Occipital lobe (tissue), 2 donors: Measurements from ENCODE around the gene TTC6. TPM values are rescaled to one million over a fixed set of nuclear protein-coding genes. Genes with fewer than 3 reads are reported as not detected.

ENCODE experiments used
- DNase-seq: peaks from one replicate; lab custom pipeline; 2025; lab: John Stamatoyannopoulos, UW
- total RNA-seq: library from RNA; depleted of rRNA; stranded (reverse); fragments of >200 nt; gene quantifications from one replicate; pipeline ENCODE4 v1.2.3, GENCODE V29; 2014

The TTC6 gene
- total RNA-seq, 1 donor from 2014 or later, result 0.62 TPM

DNA sequence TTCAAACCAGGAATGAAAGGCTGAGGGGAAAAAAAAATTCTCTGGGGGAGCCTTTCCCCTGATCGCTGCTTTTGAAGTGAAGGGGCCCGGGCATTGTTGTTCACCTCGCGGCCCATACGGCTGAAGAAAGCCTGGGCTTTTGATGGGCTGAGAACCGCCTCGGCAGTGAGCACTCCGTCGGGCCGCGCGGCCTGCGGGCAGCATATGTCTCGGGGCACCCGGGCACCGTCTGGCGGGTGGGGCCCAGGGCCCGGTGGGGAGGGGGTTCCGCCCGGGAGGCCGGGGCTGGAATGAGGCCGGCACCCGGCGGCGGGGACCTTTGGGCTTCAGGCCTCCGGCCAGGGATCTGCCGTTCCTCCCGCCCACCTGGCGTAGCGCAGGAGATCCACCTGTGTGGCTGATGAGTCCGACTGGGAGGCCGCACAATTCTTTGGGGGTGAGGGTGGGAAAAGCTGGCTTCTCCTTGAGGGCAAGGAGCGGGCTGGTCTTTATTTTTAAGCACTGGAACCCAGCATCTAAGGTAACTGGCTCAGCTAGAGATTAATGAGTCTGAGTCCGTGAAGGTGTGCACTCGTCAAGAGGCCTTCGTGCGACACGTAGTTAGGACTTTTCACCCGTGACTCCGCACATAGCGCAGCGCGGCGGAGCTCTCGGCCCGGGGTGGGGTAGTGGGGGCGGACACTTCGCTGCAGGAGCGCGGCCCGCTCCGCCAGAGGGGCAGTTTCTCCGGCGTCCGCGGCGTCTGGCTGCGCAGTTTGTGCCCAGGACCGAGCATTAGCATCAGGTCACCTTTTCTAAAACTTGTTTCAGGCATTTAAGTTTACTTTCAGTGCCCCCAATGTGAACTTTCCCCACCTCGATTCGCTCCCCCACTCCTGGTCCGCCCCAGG, 11.0 kb upstream of the TTC6 start:
- DNase-seq, result no peak

DNA sequence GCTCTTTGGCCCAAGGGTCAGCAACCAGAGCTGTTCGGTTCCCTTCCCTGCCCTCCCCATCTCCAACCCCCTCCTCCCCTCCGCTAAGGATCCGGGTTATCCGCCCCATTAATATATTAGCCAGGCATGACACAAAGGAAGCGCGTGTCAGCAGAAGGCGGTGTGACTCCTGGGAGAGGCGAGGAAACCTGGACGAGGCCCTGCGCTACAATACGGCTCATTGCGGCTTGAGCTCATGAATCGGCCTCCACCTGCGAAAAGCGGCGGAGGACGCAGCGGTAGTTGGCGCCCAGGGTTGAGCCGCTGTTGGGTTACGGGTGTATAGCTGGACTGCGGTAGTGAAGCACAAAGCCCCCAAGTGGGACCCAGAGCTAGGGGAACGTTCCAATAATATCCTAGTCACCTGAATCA, 10.3 kb upstream of the TTC6 start:
- no peak for DNase-seq

DNA sequence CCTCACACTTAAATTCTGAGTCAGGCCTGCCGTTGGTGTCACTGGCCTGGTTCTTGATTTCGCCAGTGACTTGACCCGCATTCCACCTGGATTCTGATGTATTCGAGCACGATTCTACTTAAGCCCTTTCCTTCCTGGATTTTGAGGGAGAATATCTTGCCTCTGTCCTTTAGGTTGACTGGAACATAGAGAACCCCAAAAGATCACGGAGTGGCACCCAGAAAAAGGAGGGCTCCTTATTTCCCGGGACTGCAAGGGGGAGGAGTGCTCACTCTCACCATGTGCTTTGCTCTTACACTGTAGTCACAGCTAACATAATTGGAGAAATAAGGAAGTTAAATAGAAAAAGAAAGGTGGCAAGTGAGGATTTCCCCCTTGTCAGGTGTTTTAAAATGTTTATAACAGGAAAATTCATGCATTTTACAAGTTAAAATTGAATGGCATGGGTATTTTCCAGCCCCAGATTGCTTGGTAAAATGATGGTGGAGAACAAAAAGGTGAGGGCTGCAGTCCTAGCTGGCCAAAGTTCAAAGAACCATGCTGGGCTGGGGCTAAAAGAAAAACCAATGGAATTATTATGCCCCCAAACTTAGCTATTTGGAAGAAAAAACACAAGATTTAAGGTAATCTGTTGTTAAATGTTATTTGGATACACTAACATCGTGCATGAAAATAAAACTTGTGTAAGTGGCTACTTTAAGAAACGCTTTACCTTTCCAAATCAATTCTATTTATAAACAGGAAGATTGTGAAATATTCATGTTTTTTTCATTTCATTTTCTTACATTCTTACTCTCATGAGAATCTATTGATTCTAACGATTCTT, 9.2 kb upstream of the TTC6 start:
- no peak for DNase-seq

DNA sequence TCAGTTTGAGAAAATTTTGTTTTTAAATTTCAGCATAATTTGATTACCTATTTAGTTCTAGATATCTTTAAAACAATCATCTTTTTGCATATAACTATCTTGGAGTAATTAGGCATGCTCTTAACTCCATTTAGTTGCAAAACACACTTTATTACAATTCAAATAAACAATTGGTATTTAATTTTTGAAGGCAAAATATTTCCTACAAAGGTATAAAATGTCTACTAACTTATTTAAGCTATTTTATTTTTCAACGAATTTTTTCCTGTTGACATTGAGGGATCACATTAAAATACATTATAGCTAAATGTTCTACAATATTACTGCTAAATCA, 8.7 kb upstream of the TTC6 start:
- no peak for DNase-seq

DNA sequence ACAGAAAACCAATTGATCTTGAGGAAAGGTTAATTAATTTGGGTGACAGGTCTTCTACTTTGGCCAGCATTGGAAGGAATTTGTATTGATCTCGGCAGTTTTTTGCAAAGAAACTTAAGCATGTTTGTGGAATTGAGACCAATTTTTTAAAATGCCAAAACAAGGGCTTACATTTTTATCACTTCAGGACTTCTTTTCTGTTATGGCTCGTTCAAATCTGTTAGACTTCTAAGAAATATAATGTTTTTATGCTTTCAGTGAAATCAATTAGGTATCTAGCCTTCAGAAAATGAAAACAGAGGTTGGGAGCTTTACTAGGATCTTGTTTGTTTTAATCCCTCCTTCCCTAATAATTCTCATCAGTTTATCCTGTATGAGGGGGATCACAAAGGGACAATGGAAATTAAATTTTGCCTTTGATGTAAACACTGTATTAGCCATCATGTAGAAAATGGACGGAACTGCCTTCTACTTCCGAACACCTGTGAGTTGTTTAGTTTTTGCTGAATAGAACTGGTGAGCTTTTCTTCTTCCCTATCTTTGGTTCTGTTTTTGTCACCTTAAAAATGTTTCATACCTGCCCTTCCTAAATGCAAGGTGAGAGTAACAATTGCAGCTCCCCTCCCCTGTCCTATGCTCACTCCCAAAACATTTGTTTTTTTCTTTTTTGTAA, 8.2 kb upstream of the TTC6 start:
- no peak for DNase-seq

DNA sequence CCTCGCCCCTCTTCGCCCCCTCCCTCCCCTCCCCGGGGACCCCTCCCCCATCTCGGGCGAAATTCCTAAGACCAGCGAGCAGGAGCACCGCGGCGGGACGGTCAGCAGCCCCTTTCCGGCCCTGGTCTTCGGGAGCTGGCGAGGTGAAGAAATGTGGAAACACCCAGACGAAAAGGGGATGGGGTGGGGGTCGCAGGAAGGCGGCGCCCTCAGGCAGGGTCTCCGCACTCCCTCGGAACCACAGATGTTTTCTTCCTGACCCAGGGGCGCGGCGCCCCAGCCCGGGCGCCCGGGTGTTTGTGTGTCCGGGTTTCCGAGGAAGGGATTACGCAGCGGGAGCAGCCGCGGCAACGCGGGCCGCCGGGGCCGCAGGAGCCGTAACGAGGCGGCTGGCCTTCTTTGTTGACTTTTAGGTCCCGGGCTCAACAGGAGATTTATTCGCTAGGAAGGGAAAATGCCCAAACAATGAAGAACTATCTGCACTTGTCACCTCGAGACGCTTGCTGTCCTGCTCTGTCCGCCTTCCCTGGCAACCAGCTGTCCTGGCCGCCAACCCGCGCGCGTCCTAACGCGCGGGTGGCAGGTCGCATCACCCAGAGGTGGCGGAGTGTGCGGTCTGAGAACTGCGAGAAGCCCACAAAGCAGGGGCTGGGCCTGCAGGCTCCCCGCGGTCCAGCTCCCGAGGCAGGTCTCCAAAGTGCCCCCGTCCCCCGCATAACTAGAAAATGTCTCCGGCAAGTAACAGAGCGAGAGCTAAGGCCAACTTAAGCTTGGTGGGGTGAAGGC, 7.4 kb upstream of the TTC6 start:
- no peak for DNase-seq

DNA sequence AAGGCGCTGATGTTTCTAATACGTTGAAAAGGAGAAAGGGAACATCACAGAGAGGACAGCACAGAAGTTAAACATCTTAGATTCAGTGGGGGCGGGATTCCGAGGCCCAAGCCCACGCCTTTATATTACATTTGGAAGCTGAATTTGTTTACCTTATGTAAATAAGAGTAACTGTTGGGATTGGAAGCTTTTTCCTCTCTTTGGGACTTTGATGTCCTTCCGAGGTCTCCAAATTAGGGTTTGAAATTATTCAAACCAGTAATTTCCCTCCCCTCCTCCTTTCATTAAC, 6.8 kb upstream of the TTC6 start:
- DNase-seq, result no peak

DNA sequence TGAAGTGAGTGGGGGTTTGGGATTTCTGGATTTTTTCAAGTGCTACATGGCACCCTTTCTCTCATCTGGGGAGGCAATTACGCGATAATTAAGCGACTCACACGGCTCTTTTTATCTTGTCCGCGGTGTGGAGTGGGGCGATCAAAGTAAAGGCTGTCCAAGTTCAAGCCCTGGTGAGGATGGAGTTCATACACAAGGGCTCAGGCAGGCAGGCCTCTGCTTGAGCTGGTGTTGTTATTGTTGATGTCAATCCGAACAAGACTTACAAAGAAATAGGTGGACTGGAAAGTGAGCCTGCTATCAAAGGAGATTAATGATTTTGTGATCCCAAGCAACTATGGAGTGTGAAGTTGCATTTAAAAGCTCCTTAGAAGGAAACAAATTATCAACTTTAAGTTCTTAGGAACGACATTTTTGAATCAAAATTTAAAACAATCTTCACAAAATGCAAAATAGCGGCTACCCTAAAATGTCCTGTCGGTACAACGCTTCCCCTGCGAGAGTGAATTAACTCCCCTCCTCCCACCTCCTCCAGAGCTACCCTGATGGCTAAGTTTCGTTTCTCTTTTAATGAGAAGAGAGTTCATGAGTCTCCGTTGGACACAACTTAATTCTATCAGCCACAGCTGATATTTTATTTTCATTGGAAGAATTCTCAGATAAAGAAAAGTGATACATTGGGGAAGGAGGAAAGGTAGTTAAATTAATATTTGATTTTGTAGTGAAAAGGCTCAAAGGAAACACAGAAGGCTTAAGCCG, 6.3 kb upstream of the TTC6 start:
- no peak for DNase-seq

DNA sequence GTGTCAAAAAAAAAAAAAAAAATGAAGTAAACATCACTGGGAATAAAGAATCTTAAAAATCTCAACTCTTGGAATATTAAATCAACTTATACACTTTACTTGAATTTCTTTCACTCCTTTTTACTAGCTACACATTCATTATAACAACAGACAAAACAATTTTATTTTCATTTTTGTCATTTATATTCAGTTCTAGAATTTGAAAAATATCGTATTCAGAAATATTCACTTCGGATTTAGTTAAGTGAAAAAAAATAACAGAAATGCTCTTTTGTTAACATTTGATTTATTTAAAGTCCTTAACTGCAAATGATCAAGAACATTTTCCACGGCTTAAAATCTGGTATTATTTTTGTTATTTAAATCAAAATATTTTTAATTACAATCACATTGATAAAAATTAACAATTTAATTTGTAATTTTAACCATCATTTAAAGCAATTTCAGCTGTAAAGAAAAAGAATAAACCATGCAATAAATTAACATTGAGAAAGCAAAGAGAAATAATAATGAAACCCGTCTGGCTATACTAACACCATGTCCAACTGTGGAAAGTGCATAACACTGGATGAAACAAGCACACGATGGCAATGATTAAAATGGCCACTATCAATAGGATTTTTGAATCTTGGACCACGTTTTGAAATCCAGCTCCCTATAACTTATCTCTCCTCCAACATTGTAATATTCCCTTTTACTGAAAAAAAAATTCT, 5.6 kb upstream of the TTC6 start:
- DNase-seq, result no peak

DNA sequence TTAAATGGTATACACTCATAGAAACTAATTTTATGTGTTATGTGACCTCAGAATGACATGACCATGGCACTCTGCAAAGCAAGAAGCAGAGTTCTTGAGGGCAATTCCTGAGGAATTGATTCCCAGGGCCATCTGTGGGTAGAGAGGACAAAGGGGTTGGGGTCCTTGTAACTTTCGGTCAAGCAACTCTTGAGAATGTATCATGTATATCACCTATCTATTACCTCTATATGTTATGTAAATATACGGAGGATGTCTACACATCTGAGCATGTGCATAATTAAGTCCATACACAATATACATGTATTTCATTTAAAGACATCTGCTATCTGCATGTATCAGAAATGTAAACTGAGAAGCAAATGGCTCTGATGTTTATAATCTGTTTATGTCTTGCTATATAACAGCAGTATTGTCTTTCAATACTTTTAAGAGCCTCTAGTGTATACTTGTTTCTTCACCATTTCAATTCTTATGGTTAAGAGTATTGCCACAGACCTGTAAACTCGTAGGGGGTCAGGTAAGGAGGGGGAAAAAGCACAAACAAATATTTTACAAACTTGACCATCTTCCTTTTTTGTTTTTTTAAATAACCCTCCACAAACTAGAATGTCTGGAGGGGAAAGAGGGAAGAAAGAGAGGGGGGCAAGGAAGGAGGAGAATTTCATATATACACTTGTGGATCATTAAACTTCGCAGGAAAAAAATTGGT, 4.8 kb upstream of the TTC6 start:
- DNase-seq, result no peak

DNA sequence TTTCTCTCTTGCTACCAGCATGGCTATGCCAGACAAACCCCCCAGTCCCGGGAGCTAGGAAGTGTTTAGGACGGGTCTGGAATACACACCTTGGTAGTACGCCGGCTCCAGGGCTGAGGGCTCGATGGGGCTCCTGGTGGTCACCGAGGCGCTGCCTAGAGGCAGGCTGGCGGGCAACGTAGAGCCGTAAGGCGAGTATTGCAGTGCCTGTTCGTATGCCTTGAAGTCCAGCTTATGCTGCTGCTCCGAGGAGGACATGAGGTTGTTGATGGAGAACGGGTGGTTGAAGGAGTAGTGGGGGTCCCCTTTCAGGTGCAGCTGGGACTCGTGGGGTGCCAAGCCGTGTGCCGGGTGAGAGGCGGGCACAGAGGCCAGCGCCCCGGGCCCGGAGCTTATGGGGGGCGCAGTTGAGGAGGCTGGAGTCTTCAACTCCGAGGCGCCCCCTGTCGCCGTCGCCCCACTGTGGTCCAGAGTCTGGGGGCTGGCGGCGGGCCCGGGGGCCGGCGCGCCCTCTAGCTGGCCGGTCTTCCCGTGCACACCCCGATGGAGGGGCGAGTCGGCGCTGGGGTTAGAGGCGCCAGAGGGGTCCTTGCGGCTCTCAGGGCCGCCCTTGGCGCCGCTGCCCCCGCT, 4.0 kb upstream of the TTC6 start:
- DNase-seq, result no peak

DNA sequence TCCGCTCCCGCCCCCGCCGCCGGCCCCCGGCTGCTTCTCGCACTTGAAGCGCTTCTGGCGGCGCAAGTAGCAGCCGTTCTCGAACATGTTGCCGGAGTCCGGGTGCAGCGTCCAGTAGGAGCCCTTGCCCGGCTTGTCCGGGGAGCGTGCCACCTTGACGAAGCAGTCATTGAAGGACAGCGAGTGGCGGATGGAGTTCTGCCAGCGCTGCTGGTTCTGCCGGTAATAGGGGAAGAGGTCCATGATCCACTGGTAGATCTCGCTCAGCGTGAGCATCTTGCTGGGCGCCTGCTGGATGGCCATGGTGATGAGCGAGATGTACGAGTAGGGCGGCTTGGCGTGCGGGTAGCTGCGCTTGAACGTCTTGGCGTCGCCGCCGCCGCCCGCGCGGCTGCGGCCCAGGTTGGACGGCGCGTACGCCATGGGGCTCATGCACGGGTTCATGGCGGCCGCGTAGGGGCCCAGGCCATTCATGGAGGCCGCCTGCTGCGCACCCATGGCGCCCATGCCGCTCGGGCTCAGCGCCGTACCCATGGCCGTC, 3.4 kb upstream of the TTC6 start:
- no peak for DNase-seq

DNA sequence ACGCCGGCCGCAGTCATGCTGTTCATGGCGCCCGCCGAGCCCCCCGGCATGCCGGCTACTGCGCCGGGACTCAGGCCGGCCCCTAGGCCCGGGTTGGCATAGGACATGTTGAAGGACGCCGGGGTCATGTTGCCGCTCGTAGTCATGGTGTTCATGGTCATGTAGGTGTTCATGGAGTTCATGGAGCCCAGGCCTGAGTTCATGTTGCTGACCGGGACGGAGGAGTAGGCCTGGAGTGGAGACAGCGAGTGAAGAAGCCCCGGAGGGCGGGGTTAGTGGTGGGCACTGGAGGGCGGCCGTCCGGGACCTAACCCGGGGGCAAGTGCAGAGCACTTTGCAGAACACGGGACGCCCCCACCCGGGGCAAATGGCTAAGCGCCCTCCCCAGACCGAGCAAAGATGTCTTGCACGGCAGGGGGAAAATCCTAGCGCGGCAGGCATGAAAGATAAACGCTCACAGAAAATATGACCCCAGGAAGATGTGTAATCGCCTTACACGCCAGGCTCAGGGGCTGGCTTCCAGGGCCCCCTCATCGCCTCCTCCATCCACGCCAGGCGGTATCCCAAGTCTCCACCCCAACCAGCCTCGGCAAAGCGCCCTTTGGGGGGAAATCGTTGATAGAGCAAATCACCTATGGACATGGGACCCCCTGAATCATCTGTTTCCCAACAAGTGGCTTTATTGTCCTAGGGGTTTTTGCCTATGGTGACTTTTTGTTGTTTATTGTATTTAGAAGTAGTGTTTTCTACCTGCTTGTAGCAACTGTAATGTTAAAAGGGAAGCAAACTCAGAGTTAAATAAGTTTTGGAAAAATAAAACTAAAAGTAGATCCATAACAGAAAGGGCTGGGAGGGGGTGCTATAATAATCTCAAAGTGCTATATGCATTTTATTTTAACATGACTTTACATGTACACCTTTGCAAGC, 2.7 kb upstream of the TTC6 start:
- no peak for DNase-seq

DNA sequence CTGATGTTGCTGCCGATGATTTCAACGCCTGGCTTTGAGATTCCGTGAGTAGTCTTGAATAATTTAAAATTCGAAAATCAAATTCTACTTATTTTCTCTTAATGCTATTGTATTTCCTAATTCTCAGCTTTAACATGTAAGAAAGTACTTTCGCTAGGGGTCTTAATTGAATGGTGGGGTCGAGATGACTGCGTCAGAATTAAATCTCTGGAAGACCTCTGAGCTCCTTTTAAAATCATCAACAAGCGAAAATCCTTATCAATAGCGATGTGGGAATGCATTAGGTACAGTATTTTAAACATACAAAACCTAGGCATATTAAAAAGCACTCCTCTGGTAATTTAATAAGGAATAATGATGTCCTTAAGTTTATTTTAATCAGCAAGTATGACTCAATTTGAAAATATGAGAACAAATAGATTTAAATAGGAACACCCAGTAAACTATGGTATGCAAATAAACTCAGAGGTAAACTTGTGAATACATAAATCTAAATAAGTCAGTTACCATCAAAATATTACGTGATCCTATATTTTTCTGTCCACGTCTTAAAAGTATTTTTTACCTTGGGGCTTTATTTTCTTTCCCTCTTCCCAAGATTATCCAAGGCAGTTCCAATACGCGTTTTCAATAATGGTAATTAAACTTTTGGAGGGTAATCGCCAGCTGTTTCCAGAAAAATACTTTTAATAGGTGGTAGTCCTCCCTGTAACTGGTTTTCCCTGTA, 1.8 kb upstream of the TTC6 start:
- no peak for DNase-seq

DNA sequence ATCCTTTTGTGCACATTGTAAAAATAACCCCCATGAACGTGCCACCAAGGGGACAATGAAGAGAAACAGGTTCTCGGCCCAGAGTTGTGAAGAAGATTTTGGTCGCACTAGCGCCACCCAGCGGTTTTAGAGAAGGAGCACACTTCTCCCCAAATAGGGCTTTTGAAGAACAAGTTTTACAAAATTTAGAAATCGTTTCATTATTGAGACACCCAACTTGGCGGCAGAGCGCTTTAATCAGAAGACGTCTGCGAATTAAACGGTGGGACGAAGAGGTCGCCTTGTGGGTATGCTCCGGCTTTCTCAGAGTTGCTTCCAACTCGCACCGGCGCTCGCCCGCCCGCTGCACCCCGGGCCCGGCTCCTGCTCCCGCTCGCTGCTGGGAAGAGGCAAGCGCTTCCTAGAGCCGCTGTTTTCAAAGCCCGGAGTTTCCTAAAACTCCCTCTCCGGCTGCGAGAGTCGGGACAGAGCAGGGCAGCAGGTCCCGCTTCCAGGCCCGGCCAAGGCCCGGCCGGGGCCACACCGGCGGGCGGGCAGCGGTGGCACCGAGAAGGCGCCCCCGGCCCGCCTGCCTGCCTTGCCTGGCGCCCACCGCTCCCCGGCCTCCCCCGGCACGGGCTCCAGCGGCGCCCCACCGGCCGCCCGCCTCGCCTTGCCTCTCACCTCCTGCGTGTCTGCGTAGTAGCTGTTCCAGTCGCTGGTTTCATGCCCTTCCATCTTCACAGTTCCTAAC, 1.0 kb upstream of the TTC6 start:
- no peak for DNase-seq
